ENCODE data around the gene ZNF135.

- TF ChIP-seq ZNF404 (tag by site-specific recombination; IDR thresholded peaks at IDR 0.05) (no peak), ZNF623 (tag by site-specific recombination; IDR thresholded peaks at IDR 0.05) (no peak), ZNF366 (tag by site-specific recombination; conservative IDR thresholded peaks at IDR 0.05) (no peak), BCL6B (tag by site-specific recombination; IDR thresholded peaks at IDR 0.05) (no peak)
- TF ChIP-seq, protein P1, sequence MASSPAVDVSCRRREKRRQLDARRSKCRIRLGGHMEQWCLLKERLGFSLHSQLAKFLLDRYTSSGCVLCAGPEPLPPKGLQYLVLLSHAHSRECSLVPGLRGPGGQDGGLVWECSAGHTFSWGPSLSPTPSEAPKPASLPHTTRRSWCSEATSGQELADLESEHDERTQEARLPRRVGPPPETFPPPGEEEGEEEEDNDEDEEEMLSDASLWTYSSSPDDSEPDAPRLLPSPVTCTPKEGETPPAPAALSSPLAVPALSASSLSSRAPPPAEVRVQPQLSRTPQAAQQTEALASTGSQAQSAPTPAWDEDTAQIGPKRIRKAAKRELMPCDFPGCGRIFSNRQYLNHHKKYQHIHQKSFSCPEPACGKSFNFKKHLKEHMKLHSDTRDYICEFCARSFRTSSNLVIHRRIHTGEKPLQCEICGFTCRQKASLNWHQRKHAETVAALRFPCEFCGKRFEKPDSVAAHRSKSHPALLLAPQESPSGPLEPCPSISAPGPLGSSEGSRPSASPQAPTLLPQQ (tag by site-specific recombination; IDR thresholded peaks at IDR 0.05): no peak
- TF ChIP-seq, protein P2, sequence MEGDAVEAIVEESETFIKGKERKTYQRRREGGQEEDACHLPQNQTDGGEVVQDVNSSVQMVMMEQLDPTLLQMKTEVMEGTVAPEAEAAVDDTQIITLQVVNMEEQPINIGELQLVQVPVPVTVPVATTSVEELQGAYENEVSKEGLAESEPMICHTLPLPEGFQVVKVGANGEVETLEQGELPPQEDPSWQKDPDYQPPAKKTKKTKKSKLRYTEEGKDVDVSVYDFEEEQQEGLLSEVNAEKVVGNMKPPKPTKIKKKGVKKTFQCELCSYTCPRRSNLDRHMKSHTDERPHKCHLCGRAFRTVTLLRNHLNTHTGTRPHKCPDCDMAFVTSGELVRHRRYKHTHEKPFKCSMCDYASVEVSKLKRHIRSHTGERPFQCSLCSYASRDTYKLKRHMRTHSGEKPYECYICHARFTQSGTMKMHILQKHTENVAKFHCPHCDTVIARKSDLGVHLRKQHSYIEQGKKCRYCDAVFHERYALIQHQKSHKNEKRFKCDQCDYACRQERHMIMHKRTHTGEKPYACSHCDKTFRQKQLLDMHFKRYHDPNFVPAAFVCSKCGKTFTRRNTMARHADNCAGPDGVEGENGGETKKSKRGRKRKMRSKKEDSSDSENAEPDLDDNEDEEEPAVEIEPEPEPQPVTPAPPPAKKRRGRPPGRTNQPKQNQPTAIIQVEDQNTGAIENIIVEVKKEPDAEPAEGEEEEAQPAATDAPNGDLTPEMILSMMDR (tag by site-specific recombination; IDR thresholded peaks at IDR 0.05): no peak
These were observed 23.9 kb downstream of the ZNF135 start for GRCh38 chr19:58083021-58083420.

Measured in HEK293 (cell line).